GM19328 (cell line): ENCODE data around the gene GLIS1.

Experiments
- ATAC-seq: cut with Tn5 transposase; IDR thresholded peaks from one replicate; pipeline ENCODE4 v1.9.1; 2021; ENCODE audit warnings: mild to moderate bottlenecking, moderate library complexity; ENCODE audit not compliant: unreplicated experiment

The GLIS1 gene

DNA sequence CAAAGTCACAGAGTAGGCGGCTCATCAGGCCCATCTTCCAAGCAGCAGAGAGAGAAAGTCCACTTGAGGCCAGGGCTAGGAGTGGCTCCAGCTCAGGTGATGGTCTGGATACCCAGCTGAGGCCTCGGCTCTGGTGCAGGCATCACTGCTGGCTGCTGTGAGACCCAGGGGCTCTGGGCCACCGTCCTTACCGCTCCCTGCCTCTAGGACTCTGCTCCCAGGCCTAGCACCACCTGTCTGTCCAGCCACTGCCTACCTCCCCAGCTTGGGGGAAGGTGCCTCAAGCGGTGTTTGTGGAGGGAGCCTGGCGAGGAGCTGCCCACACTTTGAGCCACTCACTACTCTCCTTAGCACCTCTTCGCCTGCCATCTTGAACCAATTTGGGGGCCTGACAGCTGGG, 221.9 kb downstream of the GLIS1 start:
- no peak for ATAC-seq

DNA sequence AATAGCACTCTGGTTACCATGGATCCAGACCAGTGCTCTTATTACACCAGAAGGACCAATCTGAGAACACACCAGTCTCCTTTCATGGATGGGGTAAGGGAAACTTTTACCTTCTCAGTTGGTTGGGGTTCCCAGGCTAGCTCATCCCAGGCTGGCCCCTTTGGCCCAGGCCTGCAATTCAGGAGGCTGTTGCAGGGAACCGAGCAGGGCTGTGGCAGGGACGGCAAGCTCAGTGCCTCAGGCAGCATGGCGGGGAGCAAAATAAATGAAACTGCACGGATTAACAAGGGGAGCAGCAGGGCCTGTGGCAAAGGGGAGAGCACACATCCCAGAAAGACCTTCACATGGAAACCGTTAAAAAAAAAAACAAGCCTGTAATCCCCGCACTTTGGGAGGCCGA, 222.8 kb downstream of the GLIS1 start:
- no peak for ATAC-seq

DNA sequence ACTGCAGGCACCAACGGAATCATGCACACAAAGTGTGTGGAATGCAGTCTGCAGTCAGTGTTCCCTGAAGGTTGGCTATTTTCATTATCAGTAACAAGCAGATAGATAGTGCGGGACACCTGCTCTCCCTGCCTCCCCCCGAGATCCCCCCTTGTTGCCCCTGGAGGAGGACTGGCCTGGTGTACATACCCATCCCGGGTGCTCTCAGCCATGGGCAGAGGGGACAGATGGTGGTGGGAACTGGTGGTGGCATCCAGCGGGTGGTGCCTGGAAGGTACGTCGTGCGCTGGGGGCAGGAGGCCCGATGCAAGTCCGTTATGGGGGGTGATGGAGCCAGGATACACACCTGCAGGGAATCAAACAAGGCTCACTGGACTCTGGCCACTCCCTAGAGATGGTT, 224.5 kb downstream of the GLIS1 start:
- no peak for ATAC-seq

DNA sequence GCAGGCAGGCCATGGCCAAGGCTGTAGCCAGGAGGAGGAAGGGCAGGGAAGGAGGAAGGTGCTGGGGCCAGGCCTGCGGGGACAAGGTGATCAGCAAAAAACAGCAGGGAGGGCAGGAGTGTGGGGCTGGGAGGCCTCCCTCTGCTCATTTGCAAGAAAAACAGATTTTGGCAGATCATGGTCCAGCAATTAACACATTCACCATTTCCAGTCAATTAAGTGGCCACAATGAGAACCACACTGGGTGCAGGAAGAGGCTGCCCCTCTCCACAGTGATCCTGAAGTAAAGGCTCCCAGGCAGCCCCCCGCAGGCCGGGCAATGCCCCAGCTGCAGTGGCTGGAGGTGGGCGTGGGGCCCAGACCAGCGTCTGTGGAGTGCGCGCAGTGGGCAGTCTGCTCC, 225.1 kb downstream of the GLIS1 start:
- ATAC-seq, result no peak

DNA sequence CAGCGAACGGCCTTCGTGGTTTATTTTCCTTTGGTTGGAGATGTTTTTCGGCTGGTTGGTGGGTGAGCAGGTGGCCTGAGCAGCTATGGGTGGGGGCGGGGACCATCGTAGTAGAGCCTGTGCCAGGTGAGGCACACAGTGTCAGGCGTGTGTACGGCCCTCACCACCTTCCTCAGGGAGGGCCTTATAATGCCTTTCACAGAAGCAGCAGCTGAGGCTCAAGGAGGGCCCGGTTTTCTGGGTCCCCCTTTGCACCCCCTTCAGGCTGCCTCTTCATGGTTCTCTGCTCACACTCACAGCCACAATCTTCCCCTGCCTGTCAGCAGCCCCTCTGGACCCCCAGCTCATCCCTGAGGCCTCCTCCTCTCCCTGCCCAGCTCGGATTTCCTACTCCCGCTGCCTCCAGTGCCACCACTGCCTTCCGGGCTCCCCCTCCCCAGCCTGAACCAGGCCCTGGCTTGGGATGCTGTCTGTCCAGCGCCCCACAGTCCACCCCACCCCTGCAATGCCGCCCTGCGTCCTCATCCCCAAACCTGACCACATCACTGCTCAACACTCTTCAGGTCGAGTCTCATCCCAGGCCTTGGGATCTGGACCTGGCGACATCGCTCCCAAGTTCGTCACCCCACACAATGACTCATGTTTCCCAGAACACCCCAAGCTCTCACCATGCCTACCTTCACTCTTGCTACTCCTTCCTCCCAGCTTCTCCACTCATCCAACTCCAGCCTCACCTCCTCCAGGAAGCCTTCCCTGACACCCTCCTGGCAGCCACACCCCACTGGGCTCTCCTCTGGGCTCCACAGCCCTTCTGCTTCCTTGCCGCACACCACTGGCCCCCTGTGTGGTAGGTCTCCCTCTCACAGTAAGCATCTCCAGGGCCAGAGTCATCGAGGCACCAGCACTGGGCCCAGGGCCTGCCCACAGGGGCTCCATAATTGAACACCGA, 225.9 kb downstream of the GLIS1 start:
- no peak for ATAC-seq

DNA sequence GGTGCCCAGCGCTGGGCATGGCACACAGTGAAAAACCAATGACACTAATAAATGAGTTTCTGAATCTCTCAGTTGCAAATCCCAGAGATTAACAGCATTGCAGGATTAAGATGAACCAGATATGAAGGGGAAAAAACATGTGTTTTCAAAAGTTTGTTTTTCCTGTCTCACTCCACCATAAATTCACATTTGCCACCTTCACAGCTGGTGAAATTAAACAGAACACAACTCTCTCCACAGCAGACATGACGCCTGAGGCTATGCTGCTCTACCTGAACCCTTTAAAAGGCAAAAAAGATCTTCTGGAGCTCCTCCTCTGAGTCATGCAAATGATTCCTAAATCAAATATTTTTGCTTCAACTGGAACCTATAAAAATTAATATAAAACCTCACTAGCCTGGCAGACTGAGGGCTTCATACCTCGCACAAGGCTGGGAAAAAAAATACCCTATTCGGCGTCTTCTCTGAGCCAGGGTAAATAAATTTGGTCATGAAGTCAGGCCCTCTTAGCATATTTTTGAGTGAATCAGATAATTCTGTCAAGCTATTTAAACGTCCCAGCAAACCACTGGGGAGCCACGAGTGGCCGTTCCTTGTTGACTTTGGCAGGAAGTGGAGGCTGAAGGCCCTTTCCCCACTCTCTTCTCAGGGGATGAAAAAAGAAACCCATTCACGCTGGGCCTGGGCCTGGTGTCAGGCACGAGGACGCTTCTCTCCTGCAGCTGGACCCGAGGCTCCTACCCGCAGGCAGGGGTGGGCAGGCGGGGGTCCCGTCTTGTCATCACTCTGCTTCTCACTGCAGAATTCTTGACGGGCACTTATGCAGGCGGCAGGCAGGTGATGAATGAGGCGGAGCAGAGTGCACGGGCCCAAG, 226.8 kb downstream of the GLIS1 start:
- ATAC-seq, result no peak

DNA sequence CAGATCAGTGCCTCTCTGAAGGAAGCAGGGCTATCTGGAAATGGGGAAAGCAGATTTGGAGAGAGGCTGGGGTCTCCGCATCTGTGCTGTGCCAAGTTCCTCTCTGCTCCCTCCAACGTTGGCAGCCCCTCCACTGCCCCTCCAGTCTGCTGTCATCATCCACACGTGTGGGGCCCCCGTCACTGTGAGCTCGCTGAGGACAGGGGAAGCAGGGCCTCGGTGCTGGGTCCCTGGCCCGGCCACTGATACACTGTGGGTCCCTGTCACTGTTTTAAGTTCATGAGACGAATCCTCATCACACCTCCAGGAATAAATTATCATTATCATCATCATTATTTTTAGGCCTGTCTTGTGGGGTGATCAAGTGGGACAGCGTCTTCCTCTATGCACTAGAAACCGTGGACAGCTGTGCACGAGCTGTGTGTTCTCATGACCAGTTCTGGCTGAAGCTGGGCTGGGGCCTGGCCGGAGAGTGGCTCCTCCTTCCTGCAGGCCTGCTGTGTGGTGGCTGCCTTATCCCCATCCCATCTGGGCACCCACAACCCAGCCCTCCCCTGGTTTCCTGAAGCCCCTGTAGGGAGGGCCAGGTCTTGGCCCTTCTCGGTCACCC, 227.5 kb downstream of the GLIS1 start:
- no peak for ATAC-seq

DNA sequence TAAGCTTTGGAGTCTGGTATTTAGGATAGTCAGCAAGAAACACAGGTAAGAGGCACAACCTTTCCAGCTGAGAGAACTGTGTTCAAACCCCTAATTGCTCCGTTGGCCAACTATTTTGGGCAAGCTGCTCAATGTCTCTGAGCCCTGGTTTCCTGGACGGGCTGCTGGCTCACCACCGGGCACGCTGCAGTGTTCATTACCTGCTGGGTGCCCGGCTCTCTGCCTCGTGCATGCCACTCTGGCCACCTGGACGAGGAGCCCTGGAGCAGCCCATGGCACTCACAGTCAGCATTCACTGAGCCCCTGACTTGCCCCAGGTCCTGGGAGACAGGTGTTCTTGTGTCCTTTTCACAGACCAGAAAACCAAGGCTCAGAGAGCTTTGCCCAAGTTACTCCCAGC, 228.7 kb downstream of the GLIS1 start:
- ATAC-seq, result no peak

DNA sequence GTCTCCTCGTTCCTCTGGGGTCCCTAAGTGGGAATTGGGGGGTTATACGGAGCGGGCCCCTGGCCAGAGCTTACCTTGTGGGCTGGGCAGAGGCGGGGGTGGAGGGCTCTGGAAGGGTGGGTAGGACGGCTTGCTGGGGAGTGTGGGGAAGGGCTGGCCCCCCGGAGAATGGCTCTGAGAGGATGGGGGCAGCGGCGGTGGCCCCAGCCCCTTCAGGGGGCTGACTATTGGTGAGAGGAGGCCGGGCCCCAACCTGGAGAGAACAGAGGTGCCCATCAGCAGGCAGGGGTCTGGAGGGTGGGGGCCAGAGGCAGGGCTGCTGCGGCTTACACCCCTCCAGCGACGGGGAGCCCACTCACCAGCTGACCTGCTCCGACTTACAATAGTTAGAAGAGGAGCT, 229.2 kb downstream of the GLIS1 start:
- no peak for ATAC-seq

DNA sequence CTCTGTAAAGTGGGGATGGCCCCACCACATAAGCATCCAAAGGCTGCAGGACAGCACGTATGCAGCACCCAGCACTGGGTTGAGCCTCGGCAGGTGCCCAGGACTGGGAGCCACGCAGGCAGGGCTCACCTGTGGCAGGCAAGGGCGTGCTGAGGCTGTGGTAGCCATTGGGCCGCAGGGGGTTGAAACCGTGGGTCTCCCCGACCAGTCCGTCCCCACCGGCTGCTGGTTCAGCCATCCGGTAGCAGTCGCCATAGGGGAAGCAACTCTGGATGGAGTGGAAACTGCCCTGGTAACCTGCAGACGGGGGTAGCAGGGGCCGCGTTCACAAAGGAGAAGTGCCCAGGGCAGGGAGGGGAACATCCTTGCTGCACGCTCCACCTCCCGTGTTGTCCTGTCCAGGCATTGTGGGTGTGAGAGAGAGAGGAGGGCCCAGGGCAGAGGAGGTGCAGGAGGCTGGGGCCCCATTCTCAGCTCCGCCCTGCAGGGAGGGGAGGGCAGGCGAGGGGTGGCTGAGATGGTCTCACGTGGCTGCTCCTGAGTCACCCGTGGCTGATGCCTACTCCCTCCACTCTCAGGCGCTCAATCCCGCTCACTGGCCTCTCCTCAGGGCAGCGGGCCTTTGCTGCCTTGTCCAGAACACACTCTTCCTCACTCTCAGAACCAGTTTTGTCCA, 229.8 kb downstream of the GLIS1 start:
- no peak for ATAC-seq

DNA sequence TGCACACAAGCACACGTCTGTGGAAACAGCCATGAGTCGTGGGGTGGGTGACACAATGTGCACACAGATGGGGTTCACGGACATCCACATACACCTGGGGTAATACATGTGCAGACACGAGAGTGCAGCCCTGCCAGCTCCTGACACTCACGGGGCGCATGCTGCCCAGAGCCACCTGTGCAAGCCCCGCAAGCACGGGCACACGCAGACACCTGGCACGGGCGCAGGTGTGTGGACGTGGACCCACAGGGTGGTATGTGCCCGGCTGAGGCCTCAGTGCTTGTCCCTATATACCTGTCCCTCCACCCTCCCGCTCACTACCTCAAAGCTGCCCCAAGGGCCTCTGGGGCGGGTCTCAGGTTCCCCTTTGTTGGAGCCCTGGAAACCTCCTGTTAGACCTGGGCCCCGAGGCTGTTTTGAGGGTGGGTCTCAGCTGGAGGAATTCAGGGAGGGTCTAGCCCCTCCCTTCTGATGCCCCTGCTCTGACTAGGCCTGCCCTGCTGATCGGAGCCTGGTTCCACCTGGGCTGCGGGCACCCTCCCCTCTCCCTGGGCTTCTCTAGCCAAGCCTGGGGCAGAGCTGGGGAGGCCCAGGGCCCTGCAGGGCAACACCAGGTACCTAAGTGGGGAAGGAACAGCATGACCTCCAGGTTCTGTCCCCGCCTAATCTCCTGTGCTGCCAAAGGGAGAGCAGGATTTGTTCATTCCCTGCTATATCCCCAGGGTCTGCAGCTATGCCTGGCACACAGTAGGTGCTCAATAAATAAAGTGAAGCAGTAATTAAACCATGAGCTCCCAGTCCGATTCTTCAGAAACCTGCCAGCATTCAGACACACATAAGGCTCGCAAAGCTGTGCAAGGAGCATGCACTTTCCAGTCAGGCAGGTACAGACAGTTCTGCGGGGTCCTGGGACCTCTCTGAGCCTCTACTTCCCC, 230.6 kb downstream of the GLIS1 start:
- no peak for ATAC-seq

DNA sequence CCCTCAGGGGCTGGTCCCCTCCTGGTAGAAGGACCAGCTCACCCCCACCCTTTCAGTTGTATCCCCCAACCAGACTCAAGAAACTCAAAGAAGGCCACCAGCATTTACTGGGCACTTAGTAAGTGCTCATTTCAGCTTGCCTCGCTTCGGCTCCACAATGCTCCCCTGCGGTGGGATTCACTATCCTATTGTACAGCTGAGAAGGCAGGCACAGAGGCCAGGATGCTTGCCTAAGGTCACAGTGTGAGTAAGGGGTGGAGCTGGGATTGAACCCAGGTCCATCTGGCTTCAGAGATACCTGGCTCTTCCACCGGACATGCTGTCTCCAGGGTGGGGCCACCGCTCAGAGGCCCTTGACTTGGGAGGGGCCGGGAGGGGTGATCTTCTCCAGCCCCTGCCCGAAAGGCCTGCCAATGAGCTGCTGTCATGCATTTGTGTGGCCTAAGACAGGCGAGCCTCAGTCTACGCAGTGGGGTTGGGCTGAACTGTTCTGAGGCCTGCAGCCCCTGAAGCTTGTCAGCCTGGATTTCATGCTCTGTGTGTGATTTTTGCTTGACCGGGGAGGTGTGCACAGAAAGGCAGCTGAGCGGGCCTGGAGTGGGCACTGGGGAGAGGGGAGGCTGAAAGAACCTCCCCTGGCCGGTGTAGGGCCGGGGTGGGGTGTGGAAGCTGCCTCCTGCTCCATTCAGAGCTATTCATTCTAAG, 231.7 kb downstream of the GLIS1 start:
- no peak for ATAC-seq

DNA sequence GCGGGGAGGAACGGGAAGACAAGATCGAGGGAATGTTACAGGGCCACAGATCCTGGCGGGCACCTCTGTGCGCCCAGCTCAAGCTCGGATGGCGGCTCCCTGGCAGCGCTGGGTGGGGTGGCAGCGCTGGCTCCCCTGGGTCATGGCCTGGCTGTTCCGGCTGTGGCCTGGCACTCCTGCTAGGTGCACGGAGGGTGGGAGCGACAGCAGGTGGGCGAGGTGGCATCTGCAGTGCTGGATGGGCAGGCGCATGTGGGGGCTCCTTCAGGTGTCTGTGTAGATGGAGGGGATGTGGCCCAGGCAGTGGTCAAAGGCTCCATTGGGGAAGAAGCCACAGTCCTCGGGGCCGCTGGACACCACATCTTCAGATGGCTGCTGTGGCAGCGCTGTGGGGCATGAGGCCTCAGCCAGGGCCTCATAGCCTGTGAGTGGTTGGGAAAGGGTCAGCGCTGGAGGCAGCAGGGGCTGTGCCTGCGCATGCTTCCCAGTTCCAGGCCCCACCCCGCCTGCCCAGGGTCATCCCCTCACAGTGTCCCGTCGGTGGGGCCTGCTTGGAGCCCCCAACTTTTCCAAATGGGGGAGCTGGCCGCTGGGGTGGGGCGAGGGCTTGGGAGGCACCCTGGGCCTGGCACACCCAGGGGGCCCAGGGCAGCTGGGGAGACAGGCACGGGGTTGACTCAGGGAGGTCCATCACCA, 232.5 kb downstream of the GLIS1 start:
- ATAC-seq, result no peak

DNA sequence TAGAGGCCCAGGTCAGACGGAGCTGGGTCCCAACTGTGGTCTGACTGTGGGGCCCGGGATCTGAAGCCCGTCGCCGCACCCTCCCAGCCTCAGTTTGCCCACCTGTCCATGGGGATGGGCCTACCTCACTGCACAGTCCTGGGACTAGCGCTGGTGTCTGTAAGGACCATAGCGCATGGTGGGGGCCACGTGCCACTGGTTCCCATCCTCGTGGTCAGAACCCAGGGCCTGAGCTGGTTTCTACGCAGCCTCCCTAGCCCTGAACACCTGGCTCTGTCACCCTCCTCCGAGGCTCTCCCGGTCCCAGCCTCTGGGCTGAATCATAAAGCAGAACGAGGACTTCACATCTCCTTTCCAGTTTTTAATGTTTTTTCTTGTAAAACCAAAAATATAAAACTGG, 233.1 kb downstream of the GLIS1 start:
- ATAC-seq, result no peak

DNA sequence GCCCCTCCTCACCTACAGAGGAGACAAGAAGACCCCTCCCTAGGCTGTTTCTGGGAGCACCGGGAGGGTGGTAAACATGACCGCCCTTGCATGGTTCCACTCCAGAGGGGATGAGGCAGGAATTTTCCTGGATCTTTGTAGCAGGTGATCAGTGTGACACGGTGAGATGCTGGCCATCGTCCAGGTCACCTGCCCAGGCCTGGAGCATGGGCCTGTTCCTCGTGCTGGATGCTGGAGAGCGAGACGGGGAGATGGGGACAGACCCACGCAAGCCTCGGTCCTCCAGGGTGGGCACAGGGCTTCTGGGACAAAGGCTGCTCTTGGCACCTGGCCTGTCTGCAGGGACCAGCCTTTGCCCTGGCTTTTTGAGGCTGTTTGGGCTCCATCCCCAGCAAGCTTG, 233.6 kb downstream of the GLIS1 start:
- no peak for ATAC-seq

DNA sequence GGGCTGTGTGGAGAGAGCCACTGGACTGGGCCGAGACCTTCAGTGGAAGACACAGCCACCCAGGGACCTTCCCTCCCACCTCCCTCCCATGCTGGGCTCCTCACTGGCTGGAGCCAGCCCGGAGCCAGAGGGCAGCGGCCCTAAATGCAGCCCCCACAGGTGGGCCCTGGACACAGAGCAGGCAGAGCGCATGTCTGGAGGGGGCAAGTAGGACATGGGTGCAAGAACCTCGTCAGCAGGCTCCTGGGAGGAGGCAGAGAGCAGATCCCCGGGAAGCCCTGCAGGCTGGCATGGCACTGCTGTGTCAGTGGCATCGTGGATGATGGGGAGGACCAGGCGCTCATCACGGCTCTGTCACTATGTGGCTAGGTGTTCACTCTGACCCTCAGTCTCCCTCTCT, 234.1 kb downstream of the GLIS1 start:
- ATAC-seq, result no peak

DNA sequence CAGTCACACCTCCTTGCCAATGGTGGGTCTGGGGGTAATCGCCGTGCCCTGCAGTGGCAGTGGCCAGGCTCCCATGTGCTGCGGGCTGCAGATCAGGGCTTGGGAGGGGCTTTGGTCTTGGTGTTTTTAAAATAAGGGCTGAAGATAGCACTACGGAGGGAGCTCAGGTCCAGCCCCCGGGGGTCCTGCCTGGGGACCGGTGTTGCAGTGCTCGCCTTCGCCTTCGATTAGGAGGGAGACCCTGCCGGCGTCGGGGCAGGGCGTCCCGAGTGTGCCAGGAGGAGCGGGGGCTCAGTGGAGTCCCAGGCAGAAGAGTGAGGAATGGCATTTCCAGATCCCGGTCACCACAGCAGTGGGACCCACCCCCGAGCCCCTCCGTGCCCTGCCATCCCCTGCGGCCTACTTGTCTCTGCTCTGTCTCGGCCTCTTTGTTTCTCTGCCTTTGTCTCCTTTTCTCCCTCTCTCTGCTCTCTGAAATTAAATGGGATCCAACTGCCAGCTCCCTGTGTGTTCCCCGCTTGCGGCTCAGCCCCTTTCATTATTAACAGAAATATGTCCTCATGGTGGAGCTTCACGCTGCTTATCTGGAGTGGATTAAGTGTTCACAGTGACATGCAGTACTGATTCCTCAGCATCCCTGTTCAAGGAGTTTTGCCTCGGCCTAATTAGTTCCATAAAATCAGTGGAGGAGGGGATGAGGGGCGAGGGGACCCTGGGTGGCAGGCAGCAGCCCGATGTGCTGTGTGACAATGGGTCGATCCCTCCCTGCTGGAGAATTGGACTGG, 235.3 kb downstream of the GLIS1 start:
- no peak for ATAC-seq
